Measurements from ENCODE around the gene B3GNT9. TPM values are rescaled to one million over a fixed set of nuclear protein-coding genes. Genes with fewer than 3 reads are reported as not detected.

The B3GNT9 gene
- total RNA-seq, 1 experiment from 2014 or later = 3.8 TPM

DNA sequence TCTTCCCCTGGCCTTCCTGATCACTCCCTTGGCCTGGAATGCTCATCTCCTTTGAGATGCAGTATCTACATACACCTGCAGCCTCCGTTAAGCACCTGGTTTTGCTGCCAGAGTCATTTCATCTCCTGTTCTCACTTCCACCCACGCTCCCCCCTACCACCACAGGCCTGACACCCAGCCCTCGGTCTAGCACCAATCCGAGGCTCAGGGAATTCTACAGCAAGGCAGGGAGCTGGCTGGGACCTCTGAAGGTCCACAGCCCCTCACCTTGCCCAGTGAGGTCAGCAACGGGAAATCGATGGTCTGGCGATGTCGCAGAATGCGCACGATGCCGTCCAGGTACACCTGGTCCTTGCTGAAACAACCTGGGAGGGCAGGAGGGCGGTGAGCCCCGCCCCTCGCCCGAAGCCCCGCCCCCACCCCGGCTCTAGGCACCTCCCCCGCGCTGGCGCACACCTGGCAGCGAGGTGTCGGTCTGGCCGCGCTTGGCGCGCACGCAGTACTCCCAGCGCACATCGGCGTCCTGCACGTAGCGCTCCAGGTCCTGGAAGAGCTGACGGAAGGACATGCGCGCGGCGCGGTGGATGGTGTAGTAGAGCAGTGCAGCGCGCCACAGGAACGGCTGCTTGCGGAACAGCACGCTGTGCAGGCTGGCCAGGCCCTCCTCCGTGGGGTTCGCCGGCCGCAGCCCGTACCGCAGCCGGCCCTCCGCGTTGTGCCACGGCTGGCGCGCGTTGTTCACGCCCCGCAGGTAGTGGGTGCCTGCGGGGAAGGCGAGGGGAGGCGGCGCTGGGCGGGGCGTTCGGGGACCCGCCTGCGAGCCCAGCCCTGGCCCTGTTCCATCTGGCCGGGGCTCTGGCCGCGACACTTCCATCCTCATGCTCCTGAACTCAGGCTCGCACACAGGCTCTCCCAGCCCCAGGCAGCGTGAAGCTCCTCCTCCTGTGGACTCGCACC is 27.2 kb upstream of the B3GNT9 start (continued):
- TF ChIP-seq, protein P1, sequence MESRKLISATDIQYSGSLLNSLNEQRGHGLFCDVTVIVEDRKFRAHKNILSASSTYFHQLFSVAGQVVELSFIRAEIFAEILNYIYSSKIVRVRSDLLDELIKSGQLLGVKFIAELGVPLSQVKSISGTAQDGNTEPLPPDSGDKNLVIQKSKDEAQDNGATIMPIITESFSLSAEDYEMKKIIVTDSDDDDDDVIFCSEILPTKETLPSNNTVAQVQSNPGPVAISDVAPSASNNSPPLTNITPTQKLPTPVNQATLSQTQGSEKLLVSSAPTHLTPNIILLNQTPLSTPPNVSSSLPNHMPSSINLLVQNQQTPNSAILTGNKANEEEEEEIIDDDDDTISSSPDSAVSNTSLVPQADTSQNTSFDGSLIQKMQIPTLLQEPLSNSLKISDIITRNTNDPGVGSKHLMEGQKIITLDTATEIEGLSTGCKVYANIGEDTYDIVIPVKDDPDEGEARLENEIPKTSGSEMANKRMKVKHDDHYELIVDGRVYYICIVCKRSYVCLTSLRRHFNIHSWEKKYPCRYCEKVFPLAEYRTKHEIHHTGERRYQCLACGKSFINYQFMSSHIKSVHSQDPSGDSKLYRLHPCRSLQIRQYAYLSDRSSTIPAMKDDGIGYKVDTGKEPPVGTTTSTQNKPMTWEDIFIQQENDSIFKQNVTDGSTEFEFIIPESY (IDR thresholded peaks at IDR 0.05; ENCODE audit: extremely low read depth, insufficient replicate concordance, low read length) = peak; percentile 43

DNA sequence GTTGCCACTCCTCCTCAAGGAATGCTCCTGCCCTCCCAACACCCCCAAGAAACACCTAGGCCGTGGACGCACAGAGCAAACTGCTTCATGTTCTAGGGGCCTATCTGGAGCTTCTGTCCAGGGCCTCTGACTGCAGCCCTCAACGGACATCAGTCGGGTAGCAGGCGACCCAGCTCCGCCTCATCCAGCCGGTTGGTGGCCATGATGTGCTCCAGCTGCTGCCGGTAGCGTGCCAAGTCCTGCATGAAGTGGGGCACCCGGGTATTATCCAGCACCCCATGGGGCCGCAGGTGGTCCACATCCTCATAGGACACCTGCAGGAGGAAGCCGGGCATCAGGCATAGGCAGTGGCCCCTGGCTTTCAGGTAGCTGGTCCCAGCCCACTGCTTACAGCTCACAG is 25.9 kb upstream of the B3GNT9 start:
- H4K20me1 ChIP-seq (ENCODE audit: insufficient read depth) = no peaks in the 10 kb centered on the region
- peaks cover 48 to 79% of the 10 kb centered on the region in 2 experiments for H3K4me1 ChIP-seq (ENCODE audit: control insufficient read depth in 1 of 2, insufficient read depth in 2 of 2, low read length in 2 of 2)
- CTCF ChIA-PET = interaction anchor here (2.0 to 3.4 kb wide), 2 partner anchors 22 to 159 kb away, joined by 10 to 14 read pairs; partner anchors contain the start of gene ELMO3

More for the DNA sequence above, 25.9 kb upstream of the B3GNT9 start:
- H3K36me3 ChIP-seq (ENCODE audit: control insufficient read depth in 1 of 2, insufficient read depth in 2 of 2, low read length in 2 of 2) = 0 out of 4 replicates have a peak, but pooled peaks cover 0 to 6% of the 10 kb centered on the region in 2 experiments
- no TSS peak for BruUV-seq (replicated peaks)
- H3K4me3 ChIP-seq (replicated peaks in 1 of 2; ENCODE audit: low read depth in 1 of 2, low read length in 2 of 2) = no peak overlapping the region; a peak in 1 of 4 replicates
- H3K9ac ChIP-seq (ENCODE audit: low read length) = no peak overlapping the region
- peak overlapping the region; percentile 97; the same call in 1 of the 2 replicates for H3K27ac ChIP-seq (ENCODE audit: low read depth, low read length)
- TF ChIP-seq POLR2AphosphoS5 (IDR thresholded peaks at IDR 0.05; ENCODE audit: low read depth, low read length) (peak; percentile 50; the same call in 1 of the 2 replicates), JUND (IDR thresholded peaks at IDR 0.05) (no peak)
- ChIA-PET RAD21 (ENCODE audit: low non-redundant PET in 1 of 2, low total read pairs in 2 of 2, uncharacterized antibody in 2 of 2, unreplicated experiment in 2 of 2) (no interaction called here), POLR2A (no interaction called here)
- no peaks in the 10 kb centered on the region for H3K9me2 ChIP-seq (ENCODE audit: insufficient read depth)
- no peaks in the 10 kb centered on the region for H3K27me3 ChIP-seq (ENCODE audit: insufficient read depth, low read length)
- no peak overlapping the region for H2AFZ ChIP-seq (ENCODE audit: low read depth, low read length, poor library complexity, severe bottlenecking)
- no peaks in the 10 kb centered on the region for H3K9me3 ChIP-seq (ENCODE audit: control insufficient read depth in 1 of 2, insufficient read depth in 1 of 2, low read depth in 1 of 2, low read length in 2 of 2)
- ATAC-seq (no peak), DNase-seq (ENCODE audit: low read depth, low spot score) (no peak)
- H3K79me2 ChIP-seq (ENCODE audit: insufficient read depth, low read length) = no peaks in the 10 kb centered on the region; the same call in 1 of the 2 replicates
- peak overlapping the region; percentile 93; the same call in 1 of the 2 replicates for H3K4me2 ChIP-seq (ENCODE audit: low read length)
- intact Hi-C loops (cut with micrococcal nuclease) = no loop called here

Data from HCT116 (cell line).